GM18867 (cell line): ENCODE data around the gene ANKH.

Source experiments
- ATAC-seq: cut with Tn5 transposase; IDR thresholded peaks from one replicate; pipeline ENCODE4 v1.9.1; 2021; ENCODE audit warnings: mild to moderate bottlenecking, moderate library complexity; ENCODE audit not compliant: unreplicated experiment

The ANKH gene

DNA sequence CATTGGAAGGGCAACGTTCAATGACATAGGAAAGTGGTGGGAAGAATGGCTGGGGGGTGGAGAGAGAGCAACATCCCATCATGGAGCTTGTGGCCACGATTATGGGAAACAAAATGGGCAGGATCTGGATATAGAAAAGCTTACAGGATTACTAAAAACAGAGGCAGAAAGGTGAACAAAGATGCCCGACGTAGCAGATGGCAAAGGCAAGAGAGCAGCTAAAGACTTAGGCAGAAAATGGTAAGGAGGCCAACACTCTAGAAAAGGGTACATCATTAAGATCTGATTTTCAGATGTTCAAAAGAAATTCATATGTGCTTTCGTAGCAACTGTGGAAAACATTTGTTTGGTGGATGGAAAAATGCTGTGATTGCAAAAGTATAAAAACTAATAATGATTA lies 104.5 kb downstream of the ANKH start:
- no peak for ATAC-seq

DNA sequence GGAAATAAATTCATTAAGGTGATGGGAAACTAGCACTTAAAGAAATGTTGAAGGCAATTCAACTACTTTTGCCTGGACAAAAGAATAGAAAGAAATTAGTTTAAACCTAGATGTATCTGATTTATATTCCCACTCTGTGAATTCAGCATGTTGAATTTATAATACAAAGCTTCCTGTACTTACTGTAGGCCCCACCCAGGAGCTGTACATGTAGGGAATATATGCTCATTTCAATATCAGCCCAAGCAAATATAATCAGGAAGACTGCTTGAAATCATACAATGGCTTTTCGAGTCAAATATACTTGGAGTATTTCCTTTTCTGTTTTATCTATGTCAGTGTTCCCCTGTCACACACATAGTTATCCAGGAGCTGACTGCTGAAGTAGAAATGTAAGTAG lies 105.0 kb downstream of the ANKH start:
- no peak for ATAC-seq

GRCh38 chr5:14765587-14765986 lies 106.0 kb downstream of the ANKH start:
- no peak for ATAC-seq

DNA sequence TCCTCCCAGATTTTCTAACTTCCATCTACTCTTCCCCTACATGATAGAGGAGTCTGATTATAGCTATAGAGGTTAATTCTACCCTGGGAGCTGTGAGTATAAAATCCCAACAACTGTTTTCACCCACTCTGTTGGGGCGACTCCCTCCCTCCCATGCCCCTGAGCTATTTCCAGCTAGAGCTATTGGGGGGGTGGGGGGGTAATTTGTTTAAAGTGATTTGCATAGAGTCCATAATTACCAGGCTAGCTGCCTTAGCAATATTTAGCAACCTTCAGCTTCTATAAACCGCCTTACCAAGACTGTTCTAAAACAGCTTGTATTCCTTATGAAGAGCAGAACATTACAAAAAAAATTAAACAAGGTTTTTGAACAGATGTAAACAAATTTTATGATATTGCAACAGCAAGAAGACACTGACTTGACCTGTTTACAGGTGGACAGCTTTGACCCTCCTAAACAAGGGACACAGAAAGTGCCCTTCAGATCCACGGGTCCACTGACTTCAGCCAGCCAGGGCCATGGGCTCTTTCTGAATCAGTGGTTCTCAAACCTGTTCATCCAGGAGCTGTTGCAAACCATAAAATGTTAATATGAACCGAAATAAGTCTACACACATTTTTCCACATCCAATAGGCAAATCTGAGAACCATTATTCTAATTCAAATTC lies 108.9 kb downstream of the ANKH start:
- no peak for ATAC-seq

- no peak for ATAC-seq
Measured at GRCh38 chr5:14760548-14761002, 111.0 kb downstream of the ANKH start.

GRCh38 chr5:14759744-14760547 lies 111.6 kb downstream of the ANKH start:
- no peak for ATAC-seq

DNA sequence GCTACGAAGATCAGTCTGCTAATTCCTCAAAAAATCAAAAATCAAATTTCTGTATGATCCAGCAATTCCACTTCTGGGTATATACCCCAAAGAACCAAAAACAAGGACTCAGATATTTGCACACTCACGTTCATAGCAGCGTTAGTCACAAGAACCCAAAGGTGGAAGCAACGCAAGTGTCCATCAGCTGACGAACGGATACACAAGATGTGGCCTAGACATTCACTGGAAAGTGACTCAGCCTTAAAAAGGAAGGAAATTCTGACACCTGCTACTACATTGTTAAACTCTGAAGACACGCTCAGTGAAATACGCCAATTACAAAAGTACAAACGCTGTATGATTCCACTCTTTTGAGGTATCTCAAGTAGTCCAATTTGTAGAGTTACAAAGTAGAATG lies 113.7 kb downstream of the ANKH start:
- no peak for ATAC-seq

DNA sequence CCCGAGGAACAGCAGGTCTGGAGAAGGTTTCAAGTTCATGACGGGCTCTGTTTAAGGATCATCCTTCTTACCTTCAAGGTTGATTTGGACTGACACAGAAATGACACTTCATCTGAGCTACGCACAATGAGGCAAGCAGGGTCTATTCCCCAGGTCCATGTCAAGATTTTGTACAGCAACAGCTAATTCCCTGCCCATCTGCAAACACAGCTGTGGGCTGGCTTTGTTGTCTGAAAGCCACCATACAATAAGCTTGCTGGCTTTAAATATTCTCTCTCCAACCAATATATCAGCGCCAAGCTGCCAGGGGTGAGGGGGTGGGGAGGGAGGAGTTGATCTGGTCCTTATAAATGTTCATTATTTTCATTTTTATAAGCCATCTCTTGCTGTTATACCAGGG lies 115.1 kb downstream of the ANKH start:
- ATAC-seq = no peak

- no peak for ATAC-seq
Measured at GRCh38 chr5:14753947-14754346, 117.6 kb downstream of the ANKH start.

DNA sequence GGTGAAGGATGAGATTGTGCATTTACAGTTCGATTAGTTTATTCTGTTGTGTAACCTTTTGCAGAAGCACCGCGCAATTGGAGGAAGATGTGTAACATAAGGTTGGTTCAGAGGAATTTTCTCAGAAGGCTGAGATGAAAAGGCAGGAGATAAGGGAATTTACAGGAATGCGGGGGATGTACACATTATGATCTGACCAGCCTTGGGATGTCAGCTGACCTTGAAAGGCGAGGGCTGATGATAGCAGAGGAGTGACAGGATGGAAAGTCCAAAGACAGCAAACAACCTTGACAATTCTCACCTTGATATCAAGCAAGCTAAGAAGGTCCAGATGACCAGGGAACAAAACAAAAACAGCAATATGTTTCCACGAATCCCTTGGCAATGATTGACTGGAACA lies 118.3 kb downstream of the ANKH start:
- no peak for ATAC-seq

DNA sequence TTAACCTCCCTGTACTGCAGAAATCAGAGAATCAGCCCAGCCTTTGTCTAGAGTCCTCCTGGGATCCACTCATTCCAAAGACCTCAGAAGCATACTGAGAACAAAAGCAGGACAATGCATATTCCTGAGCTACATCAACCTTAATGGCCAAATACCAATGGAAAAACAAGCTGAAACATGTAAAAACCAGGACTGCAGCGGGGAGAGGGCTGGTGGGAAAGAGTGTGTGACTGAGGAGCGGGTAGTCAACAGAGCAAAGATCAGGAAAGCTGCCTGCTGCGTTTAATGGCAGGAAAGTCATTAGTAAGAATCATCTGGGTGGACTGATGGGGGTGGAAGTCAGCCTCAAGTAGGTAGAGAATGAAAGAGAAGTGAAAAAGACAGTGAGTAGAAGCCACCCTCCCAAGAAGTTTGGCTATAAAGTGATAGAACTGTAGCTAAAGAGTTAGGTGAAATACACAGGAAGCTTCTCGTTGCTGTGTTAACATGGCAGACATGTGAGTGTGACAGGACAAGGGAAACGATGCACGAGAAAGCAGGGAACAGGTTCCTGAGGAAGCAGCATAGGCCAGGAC lies 119.0 kb downstream of the ANKH start:
- ATAC-seq = no peak

DNA sequence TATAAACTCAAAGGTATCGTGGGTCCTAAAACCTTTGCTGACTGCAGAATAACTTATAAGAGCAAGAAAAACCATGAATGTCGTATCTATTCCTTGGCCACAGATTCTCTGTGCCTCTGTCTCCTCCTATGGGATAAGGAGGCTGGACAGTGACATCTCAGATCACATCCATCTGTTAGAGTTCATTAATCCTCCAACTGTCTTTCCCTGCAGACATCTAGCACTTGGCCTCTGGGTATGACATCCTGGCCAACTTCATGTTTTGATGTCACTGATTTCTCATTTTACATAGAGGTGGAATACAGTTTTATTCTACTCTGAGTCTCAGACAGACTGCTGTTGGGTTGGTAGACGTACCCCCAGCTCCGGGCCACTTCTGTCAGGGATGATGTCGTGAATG lies 120.9 kb downstream of the ANKH start:
- ATAC-seq = no peak

GRCh38 chr5:14749579-14750101 lies 121.9 kb downstream of the ANKH start:
- no peak for ATAC-seq

DNA sequence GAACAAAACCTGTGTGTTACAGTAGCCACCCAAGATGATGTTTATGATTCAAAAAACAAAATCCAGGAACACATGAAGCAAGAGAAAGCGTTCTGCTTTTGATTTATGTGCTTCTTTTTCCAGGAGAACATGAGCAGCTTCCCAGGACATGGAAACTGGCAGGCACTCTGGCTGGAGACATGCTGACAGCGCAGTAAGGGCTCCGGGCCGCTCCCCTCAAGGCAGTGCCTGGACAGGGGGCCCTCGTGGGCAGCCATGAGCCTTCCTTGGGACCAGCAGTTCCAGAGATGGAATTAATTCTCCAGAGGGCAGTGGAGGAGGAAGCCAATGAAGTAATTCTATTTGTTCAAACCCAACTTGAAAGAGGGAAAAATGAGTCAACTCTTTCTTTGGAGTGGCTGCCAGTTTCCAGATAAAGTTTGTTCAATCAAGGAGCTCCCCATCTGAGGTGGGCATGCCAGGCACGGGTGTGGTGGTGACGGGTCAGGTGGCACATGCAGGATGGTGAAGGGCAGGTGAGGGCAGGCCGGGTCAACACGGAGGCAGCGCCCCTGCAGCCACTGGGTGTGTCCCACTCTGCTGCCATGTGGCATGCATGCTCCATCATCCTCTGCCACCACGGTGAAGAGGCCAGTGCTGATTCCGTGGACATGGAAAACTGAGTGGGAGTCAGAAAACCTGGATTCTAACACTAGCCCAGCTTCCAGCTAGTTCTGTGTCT lies 123.2 kb downstream of the ANKH start:
- no peak for ATAC-seq

DNA sequence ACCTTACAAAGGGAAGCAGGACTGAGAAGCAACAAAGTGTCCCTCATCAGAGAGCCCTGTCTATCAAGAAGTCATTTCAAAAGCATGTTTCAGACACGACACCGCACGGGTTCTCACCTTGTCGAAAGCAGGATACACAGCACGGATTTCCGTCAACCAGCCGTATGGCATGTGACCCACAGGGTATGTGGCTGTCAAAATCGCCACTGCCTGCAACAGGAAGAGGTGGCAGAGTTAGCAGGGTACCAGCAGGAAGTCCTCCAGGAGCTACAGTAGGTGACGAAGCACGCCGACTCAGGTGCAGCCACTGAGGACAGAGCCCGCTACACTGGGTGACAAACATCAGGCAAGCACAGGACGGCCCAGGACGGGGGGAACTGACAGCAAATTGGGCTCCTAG lies 125.8 kb downstream of the ANKH start:
- ATAC-seq = no peak

DNA sequence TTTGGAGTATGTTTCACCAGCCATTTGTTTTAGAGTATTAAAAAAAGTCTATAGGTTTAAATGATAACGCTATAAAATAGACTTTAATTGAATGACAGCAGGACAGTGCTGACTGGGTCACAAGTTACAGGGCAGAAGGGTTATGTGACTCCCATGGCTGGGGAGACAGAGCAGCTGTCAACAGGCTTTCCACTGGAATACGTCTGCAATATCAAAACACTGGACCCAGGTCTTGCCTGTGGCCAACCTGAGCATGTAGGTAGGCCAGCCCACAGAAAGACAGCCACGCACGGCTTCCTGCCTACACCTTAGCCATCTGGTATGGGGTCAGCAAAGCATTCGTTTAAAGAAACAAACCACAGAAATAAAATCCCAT lies 126.4 kb downstream of the ANKH start:
- no peak for ATAC-seq

- no peak for ATAC-seq
Measured at GRCh38 chr5:14744296-14745187, 127.0 kb downstream of the ANKH start.

DNA sequence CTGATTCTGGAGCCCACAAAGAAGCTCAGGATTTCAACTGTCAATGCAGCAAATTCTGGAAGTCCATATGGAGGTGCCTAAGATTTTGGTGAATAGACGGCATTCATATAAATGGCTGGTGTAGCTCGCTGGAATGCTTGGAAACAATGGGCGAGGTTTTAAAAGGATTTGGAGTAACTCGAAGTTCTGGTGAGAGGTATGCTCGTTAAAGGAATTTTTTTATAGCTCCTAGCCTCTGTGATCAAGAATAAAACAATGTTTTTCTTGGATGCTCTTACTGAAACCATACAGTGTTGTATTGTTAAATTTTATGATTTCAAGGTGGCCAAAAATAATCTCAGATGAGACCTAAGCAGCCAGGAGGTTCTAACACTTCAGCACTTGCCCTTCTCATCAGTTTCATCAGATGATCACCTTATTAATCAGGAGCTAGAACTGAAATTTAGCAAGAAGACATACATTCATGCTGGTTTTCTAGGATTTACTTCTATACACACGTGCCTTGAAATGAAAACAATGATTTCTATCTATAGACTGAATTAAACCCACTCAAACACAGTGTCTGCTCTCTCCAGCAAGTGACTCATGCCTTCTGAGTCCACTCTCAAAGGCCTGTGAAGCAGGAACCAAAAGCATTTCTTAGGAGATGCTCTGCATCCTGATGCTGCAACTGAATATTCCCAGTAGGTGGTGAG lies 127.8 kb downstream of the ANKH start:
- no peak for ATAC-seq

- no peak for ATAC-seq
Measured at GRCh38 chr5:14742498-14742897, 129.1 kb downstream of the ANKH start.
